LNCaP clone FGC (cell line): ENCODE results near the gene EDIL3.

Experiments used
- DNase-seq: peaks from one replicate; pipeline ENCODE4 v3.0.0-alpha.2; 2011; ENCODE audit warnings: low read depth
- H3K4me3 ChIP-seq: 2 replicates; pipeline ENCODE4 v1.5.1; 2011; ENCODE audit warnings: mild to moderate bottlenecking, low read depth, low read length, control low read depth
- CTCF ChIP-seq: IDR thresholded peaks from 2 replicates; pipeline ENCODE4 v1.5.1; 2012; ENCODE audit warnings: mild to moderate bottlenecking; ENCODE audit not compliant: control insufficient read depth, insufficient read depth; ENCODE audit errors: extremely low read depth

The EDIL3 gene

GRCh38 chr5:84125216-84125615, 259.5 kb downstream of the EDIL3 start:
- TF ChIP-seq CTCF, result no peak
- no peak for DNase-seq
- no peak overlapping the region for H3K4me3 ChIP-seq

DNA sequence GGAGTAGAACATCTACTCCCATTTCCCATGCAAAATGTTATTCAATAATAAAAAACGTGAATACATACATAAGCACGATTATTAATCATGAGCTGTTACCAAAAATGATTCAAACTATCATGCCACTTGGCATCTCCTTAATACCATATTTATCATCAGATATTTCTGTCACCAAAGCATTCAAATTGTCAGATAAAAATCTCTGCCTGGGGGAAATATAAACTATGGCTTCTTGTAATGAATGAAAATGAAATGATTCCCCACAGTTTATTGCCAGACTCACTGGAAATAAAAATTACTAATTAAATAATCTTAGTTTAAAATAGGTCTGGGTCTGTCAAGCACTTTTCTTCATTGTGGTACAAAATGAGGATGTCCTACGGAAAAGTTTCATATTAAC, 265.4 kb downstream of the EDIL3 start:
- TF ChIP-seq CTCF, result no peak
- no peak for DNase-seq
- no peak overlapping the region for H3K4me3 ChIP-seq

- no peak for DNase-seq
- TF ChIP-seq CTCF, result no peak
- H3K4me3 ChIP-seq, result no peak overlapping the region
Measured at GRCh38 chr5:84118551-84118950, 266.1 kb downstream of the EDIL3 start.

GRCh38 chr5:84115727-84116126, 269.0 kb downstream of the EDIL3 start:
- H3K4me3 ChIP-seq, result no peak overlapping the region
- TF ChIP-seq CTCF, result no peak
- no peak for DNase-seq

DNA sequence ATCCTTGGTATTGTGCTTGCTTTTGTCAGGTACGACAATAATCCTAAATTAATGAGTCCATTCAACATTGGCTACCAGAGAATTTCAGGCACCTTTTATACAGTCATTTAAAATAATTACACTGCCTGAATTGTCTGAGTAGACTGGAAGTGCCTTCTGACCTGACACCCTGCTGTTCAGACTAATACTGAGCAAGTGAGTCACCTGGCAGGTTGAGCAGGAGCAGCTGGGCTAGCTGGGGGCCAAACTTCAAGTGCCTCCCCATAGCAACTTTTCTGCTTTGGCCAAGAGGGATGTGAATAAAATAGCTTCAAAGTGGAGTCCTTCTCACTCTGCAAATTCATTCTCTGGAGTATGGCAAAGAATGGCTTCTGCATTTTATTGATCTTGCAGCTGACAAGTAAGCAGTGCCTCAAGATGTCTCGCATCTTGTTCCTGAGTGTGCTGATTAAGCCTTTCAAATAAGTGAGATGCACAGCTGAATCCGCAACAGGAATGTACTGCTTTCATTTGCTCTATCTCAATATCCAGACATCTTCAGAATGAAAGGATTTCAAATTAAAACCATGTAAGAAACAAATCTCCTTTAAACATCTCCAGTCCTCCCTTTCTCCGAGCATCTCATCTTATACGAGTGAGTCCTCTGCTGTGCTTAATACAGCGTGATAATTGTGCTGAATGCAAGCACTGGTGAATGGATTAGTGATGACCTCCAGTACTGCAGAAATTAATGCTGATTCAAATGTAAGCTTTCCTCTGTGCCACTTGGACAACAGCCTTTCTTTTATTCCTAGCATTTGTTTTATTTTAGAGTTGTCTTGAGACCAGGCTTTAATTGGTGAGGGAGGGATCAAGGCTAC, 271.2 kb downstream of the EDIL3 start:
- H3K4me3 ChIP-seq, result no peak overlapping the region
- TF ChIP-seq CTCF, result no peak
- DNase-seq, result no peak

DNA sequence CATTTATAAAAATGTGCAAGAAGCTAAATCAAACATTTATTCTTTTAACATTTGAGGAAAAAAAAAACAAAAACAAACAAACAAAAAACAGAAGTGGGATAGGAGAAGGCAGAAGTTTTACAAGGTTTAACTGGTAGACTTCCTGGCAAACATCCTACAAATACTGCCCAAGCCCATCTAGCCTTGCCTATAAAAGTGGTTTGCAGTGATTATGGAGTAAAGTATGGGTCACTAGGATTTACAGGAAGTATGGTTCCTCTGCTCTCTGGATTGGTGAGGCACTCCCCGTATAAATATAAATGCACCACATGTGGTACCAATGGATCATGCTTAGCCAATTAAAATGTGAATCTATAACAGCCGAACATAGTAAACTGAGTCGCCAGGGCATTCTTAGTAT, 291.9 kb downstream of the EDIL3 start:
- TF ChIP-seq CTCF, result no peak
- DNase-seq, result peak; percentile 10
- no peak overlapping the region for H3K4me3 ChIP-seq

DNA sequence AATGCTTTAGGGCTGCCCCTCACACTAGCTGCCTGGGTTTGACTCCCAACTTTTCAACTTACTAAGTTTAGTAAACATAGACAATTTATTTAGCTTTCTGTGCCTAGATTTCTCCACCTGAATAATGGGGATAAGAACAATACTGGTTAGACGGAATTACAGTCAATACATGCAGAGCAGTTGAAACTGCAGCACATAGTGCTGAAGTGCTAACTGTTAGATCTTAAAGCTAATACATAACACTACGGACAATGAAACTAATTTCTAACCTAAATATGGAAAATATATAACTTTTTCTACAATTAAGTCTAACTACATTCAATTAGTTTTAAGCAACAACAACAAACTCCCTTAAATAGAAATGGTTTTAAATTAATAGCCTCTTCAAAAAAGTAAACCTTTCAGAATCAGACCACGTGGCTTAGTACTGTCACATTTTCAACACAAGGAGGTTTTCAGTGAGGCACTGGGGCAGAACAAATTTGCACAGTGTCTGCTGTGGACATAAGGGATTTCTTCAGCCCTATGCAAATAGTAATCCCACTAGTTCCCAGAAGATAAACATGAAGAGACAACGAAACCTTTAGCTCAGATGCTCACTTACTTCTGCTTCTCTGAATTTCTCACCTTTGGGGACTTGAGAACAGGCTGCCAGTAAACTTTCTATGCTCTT, 293.4 kb downstream of the EDIL3 start:
- no peak overlapping the region for H3K4me3 ChIP-seq
- DNase-seq, result peak; percentile 8
- no peak for TF ChIP-seq CTCF
